GM23338 (cell line): ENCODE measurements around the gene SLC37A2. TPM values are rescaled to one million over a fixed set of nuclear protein-coding genes. Genes with fewer than 3 reads are reported as not detected.

Experiments used
- ATAC-seq: fragments of 200-7000 bp; cut with Tn5 transposase; 3 replicates; pipeline ENCODE4 v1.9.1; 2020
- DNase-seq: peaks from one replicate; pipeline ENCODE4 v3.0.0-alpha.2; 2015; ENCODE audit warnings: low spot score
- H2AFZ ChIP-seq: fragments of 200-600 bp; sonication (generic); 2 replicates; pipeline ENCODE4 v1.8.0; 2016; ENCODE audit warnings: antibody characterized with exemption, mild to moderate bottlenecking, moderate library complexity
- H3F3A ChIP-seq: fragments of 200-600 bp; sonication (generic); replicated peaks from 2 replicates; pipeline ENCODE4 v1.8.0; 2017; ENCODE audit warnings: antibody characterized with exemption, mixed run types, low read depth
- H3K27ac ChIP-seq: fragments of 200-600 bp; sonication (generic); 2 replicates; pipeline ENCODE4 v1.6.1; 2016; ENCODE audit warnings: low read depth
- H3K27me3 ChIP-seq: fragments of 200-600 bp; sonication (generic); 2 replicates; pipeline ENCODE4 v1.8.0; 2016; ENCODE audit warnings: mild to moderate bottlenecking, mixed run types, moderate library complexity; ENCODE audit not compliant: insufficient read depth
- H3K36me3 ChIP-seq: fragments of 200-600 bp; sonication (generic); 2 replicates; pipeline ENCODE4 v1.8.0; 2016; ENCODE audit warnings: mild to moderate bottlenecking; ENCODE audit not compliant: insufficient read depth
- H3K4me1 ChIP-seq: fragments of 200-600 bp; sonication (generic); 2 replicates; pipeline ENCODE4 v1.8.0; 2016; ENCODE audit warnings: mild to moderate bottlenecking, moderate library complexity; ENCODE audit not compliant: insufficient read depth
- H3K4me2 ChIP-seq: fragments of 200-600 bp; sonication (generic); 2 replicates; pipeline ENCODE4 v1.7.1; 2017; ENCODE audit warnings: mixed run types
- H3K4me3 ChIP-seq: fragments of 200-600 bp; sonication (generic); 2 replicates; pipeline ENCODE4 v1.6.1; 2016; ENCODE audit warnings: mixed run types
- H3K79me2 ChIP-seq: fragments of 200-600 bp; sonication (generic); replicated peaks from 2 replicates; pipeline ENCODE4 v1.8.0; 2017; ENCODE audit warnings: mild to moderate bottlenecking; ENCODE audit not compliant: insufficient read depth
- H3K9me2 ChIP-seq: fragments of 200-600 bp; sonication (generic); 2 replicates; pipeline ENCODE4 v1.8.0; 2017; ENCODE audit not compliant: insufficient read depth
- H4K20me1 ChIP-seq: fragments of 200-600 bp; sonication (generic); replicated peaks from 2 replicates; pipeline ENCODE4 v1.8.0; 2017; ENCODE audit warnings: mild to moderate bottlenecking; ENCODE audit not compliant: insufficient read depth
- H3K27ac Mint-ChIP-seq: 2 replicates; pipeline ENCODE4 v1.8.0; 2020; ENCODE audit warnings: inconsistent platforms, mild to moderate bottlenecking, moderate library complexity, mixed read lengths
- H3K27me3 Mint-ChIP-seq: 3 replicates; pipeline ENCODE4 v1.8.0; 2022; ENCODE audit warnings: low read depth, mild to moderate bottlenecking, moderate library complexity, mixed read lengths, inconsistent platforms; ENCODE audit not compliant: insufficient read depth, poor library complexity
- H3K36me3 Mint-ChIP-seq: 3 replicates; pipeline ENCODE4 v1.8.0; 2021; ENCODE audit warnings: low read depth, mild to moderate bottlenecking, inconsistent platforms, moderate library complexity, mixed read lengths
- H3K4me1 Mint-ChIP-seq: 3 replicates; pipeline ENCODE4 v1.8.0; 2020; ENCODE audit warnings: mild to moderate bottlenecking, inconsistent platforms, mixed read lengths
- H3K4me3 Mint-ChIP-seq: 3 replicates; pipeline ENCODE4 v1.8.0; 2021; ENCODE audit warnings: moderate library complexity, mild to moderate bottlenecking, inconsistent platforms, mixed read lengths
- H3K9me3 Mint-ChIP-seq: 3 replicates; pipeline ENCODE4 v1.8.0; 2020; ENCODE audit warnings: moderate library complexity, mild to moderate bottlenecking, inconsistent platforms, mixed read lengths
- CTCF ChIP-seq, 2 experiments: fragments of 200-600 bp in 1 of 2; sonication (generic) in 1 of 2; conservative IDR thresholded peaks; 2 replicates each; pipeline versions ENCODE4 v1.5.1 to v1.6.1; 2016 to 2017; ENCODE audit warnings: antibody characterized with exemption in 2 of 2, low read depth in 2 of 2, mild to moderate bottlenecking in 2 of 2, moderate library complexity in 1 of 2
- ETS1 ChIP-seq: IDR thresholded peaks from 2 replicates; pipeline ENCODE4 v1.6.1; 2016; ENCODE audit warnings: antibody characterized with exemption
- EZH2 ChIP-seq: fragments of 200-600 bp; sonication (generic); IDR thresholded peaks from one replicate; pipeline ENCODE4 v1.8.0; 2017; ENCODE audit warnings: antibody characterized with exemption, mild to moderate bottlenecking, low read depth; ENCODE audit not compliant: unreplicated experiment
- JUNB ChIP-seq: IDR thresholded peaks from one replicate; pipeline ENCODE4 v1.6.1; 2016; ENCODE audit warnings: antibody characterized with exemption; ENCODE audit not compliant: unreplicated experiment
- REST ChIP-seq: IDR thresholded peaks from one replicate; pipeline ENCODE4 v1.6.1; 2018; ENCODE audit warnings: antibody characterized with exemption; ENCODE audit not compliant: unreplicated experiment
- STAT1 ChIP-seq: IDR thresholded peaks from one replicate; pipeline ENCODE4 v1.6.1; 2016; ENCODE audit warnings: antibody characterized with exemption; ENCODE audit not compliant: unreplicated experiment
- ZNF114 ChIP-seq: fragments of 250-450 bp; sonication (Bioruptor Pico); IDR thresholded peaks from 2 replicates; pipeline ENCODE4 v1.5.0; 2020; ENCODE audit warnings: mild to moderate bottlenecking, moderate library complexity
- ZNF331 ChIP-seq: fragments of 250-450 bp; sonication (Bioruptor Pico); IDR thresholded peaks from 2 replicates; pipeline ENCODE4 v1.5.0; 2020; ENCODE audit warnings: low read depth, mild to moderate bottlenecking, moderate library complexity
- polyA plus RNA-seq: library from polyadenylated mRNA; unstranded; fragments of >200 nt; fragmentation: Nextera tagmentation; extraction: Ambion mirVana; gene quantifications from 2 replicates; pipeline ENCODE4 v1.2.1, GENCODE V29; 2016
- total RNA-seq: library from RNA; depleted of rRNA; stranded (reverse); fragments of >200 nt; shearing (Covaris generic); gene quantifications from 2 replicates; pipeline ENCODE4 v1.2.3, GENCODE V29; 2014

Gene SLC37A2
- total and polyA plus RNA-seq, 2 experiments from 2014 or later = 0.40 to 1.6 TPM

GRCh38 chr11:125073616-125074483 is 10.7 kb downstream of the SLC37A2 start:
- ATAC-seq = peak; percentile 14; the same call in 1 of the 3 replicates
- Mint-ChIP-seq H3K4me1 (peaks cover 21% of the 10 kb centered on the region), H3K36me3 (no peaks in the 10 kb centered on the region), H3K4me3 (no peak overlapping the region), H3K27ac (no peak overlapping the region), H3K27me3 (peaks cover 18% of the 10 kb centered on the region), H3K9me3 (no peaks in the 10 kb centered on the region; the same call in 2 of the 3 replicates)
- TF ChIP-seq REST (no peak), CTCF (conservative IDR thresholded peaks at IDR 0.05; ENCODE audit: low read depth in 2 of 2) (no peak), STAT1 (no peak)
- DNase-seq = no peak
- Histone ChIP-seq H4K20me1 (no peaks in the 10 kb centered on the region), H3K4me3 (no peak overlapping the region), H3K9me2 (no peaks in the 10 kb centered on the region), H3K36me3 (no peaks in the 10 kb centered on the region), H3K4me1 (no peaks in the 10 kb centered on the region), H3F3A (no peaks in the 10 kb centered on the region), H3K27me3 (no peaks in the 10 kb centered on the region), H3K79me2 (no peaks in the 10 kb centered on the region), H3K27ac (no peak overlapping the region), H2AFZ (no peak overlapping the region), H3K4me2 (no peak overlapping the region)

- no peaks in the 10 kb centered on the region for H3K9me2 ChIP-seq
- H3K79me2 ChIP-seq = no peaks in the 10 kb centered on the region
- H3K36me3 Mint-ChIP-seq = no peaks in the 10 kb centered on the region
- H3K4me3 ChIP-seq = no peak overlapping the region
- H3K4me1 ChIP-seq = no peaks in the 10 kb centered on the region
- no peaks in the 10 kb centered on the region for H3F3A ChIP-seq
- H3K27me3 ChIP-seq = no peaks in the 10 kb centered on the region
- no peak overlapping the region for H2AFZ ChIP-seq
- H3K27ac Mint-ChIP-seq = no peak overlapping the region
- peaks cover 18% of the 10 kb centered on the region for H3K27me3 Mint-ChIP-seq
- H3K4me3 Mint-ChIP-seq = no peak overlapping the region
- H3K4me2 ChIP-seq = no peak overlapping the region
- no peaks in the 10 kb centered on the region for H3K36me3 ChIP-seq
- peak; percentile 12; the same call in 2 of the 3 replicates for ATAC-seq
- H3K27ac ChIP-seq = no peak overlapping the region
- H3K9me3 Mint-ChIP-seq = no peaks in the 10 kb centered on the region; the same call in 2 of the 3 replicates
- no peak for DNase-seq
- H4K20me1 ChIP-seq = no peaks in the 10 kb centered on the region
- H3K4me1 Mint-ChIP-seq = peaks cover 21% of the 10 kb centered on the region
- TF ChIP-seq REST = no peak
- TF ChIP-seq ZNF331 (CRISPR knock-in tag) = no peak
- TF ChIP-seq ETS1 = no peak
- TF ChIP-seq ZNF114 (CRISPR knock-in tag) = no peak
- no peak for TF ChIP-seq JUNB
- TF ChIP-seq EZH2 = no peak
- TF ChIP-seq CTCF (conservative IDR thresholded peaks at IDR 0.05; ENCODE audit: low read depth in 2 of 2) = no peak
These were observed 11.6 kb downstream of the SLC37A2 start for GRCh38 chr11:125074511-125075241.
